ENCODE data around the gene ELP2.
A peak's percentile ranks its signal among the peaks of the same experiment; 100 is the strongest.

ELP2 gene

DNA sequence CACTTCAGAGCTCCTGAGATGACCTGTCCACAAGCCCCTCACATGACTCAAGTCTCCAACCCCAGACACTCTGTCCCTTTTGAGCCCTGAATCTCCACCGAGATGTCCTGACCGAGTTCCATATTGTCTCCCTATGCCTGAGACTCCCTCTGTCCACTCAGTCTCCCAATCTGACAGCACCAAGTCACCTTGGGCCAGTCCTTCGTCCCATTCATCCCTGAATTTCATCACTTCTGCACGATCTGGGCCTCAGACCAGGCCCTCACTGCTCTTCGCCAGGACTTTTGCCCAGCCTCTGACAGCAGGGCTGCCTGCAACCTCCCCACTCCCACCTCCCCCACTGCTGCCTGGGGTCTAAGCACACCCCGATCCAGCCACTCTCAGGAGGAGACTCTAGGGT is 53.3 kb downstream of the ELP2 start:
- H3K27ac ChIP-seq: no peak overlapping the region
- TF ChIP-seq, protein P1, sequence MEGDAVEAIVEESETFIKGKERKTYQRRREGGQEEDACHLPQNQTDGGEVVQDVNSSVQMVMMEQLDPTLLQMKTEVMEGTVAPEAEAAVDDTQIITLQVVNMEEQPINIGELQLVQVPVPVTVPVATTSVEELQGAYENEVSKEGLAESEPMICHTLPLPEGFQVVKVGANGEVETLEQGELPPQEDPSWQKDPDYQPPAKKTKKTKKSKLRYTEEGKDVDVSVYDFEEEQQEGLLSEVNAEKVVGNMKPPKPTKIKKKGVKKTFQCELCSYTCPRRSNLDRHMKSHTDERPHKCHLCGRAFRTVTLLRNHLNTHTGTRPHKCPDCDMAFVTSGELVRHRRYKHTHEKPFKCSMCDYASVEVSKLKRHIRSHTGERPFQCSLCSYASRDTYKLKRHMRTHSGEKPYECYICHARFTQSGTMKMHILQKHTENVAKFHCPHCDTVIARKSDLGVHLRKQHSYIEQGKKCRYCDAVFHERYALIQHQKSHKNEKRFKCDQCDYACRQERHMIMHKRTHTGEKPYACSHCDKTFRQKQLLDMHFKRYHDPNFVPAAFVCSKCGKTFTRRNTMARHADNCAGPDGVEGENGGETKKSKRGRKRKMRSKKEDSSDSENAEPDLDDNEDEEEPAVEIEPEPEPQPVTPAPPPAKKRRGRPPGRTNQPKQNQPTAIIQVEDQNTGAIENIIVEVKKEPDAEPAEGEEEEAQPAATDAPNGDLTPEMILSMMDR (IDR thresholded peaks at IDR 0.05; ENCODE audit: low read depth, low read length): no peak
- no peaks in the 10 kb centered on the region for H3K9me3 ChIP-seq (ENCODE audit: severe bottlenecking)
- no peak for DNase-seq
- H3K36me3 ChIP-seq: no peaks in the 10 kb centered on the region
- H3K27me3 ChIP-seq (ENCODE audit: insufficient read depth, low read depth, severe bottlenecking): no peaks in the 10 kb centered on the region
- H3K4me3 ChIP-seq (ENCODE audit: low read depth, low read length): no peak overlapping the region

DNA sequence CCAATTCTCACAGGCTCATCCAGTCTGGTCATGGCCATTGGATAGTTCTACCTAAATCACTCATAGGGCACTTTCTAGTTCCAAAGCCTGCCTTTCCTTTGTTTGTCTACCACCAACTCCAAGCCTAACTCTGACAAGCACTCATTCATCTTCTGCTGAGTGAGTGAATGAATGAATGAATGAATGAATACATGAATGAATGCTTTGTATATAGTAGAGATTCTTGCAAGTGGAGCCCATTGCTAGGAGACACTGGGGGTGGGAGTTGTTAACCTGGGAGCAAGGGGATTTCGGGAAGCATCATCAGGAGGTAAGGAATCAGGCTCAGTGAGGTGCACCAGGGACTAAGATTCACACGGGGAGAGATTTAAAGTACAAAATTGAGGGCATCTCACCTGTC is 54.3 kb downstream of the ELP2 start:
- no peak overlapping the region for H3K4me3 ChIP-seq (ENCODE audit: low read depth, low read length)
- no peaks in the 10 kb centered on the region for H3K36me3 ChIP-seq
- no peaks in the 10 kb centered on the region for H3K9me3 ChIP-seq (ENCODE audit: severe bottlenecking)
- DNase-seq: no peak
- no peak overlapping the region for H3K27ac ChIP-seq
- no peaks in the 10 kb centered on the region for H3K27me3 ChIP-seq (ENCODE audit: insufficient read depth, low read depth, severe bottlenecking)
- TF ChIP-seq, protein P1 (IDR thresholded peaks at IDR 0.05; ENCODE audit: low read depth, low read length): no peak

DNA sequence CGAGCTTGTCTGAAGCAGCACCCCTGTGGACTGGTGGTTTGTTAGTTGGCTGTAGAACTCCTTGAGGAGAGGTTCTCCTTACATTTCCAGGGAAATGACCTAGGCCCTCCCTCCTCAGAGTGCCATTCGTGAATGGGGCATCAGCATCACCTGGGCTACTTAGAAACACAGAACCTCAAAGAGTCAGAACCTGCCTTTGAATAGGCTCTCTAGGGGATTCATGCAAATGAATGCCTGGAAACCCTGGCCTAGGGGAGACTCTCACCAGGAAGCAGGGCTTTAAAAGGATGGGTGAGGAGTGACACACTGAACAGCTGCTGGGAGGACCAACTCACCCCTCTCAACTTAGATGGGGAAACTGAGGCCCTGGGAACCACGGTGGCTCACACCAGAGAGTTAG is 55.5 kb downstream of the ELP2 start:
- no peaks in the 10 kb centered on the region for H3K36me3 ChIP-seq
- no peak for DNase-seq
- H3K27me3 ChIP-seq (ENCODE audit: insufficient read depth, low read depth, severe bottlenecking): no peaks in the 10 kb centered on the region
- H3K9me3 ChIP-seq (ENCODE audit: severe bottlenecking): no peaks in the 10 kb centered on the region
- TF ChIP-seq, protein P1 (IDR thresholded peaks at IDR 0.05; ENCODE audit: low read depth, low read length): no peak
- H3K4me3 ChIP-seq (ENCODE audit: low read depth, low read length): no peak overlapping the region
- H3K27ac ChIP-seq: no peak overlapping the region

DNA sequence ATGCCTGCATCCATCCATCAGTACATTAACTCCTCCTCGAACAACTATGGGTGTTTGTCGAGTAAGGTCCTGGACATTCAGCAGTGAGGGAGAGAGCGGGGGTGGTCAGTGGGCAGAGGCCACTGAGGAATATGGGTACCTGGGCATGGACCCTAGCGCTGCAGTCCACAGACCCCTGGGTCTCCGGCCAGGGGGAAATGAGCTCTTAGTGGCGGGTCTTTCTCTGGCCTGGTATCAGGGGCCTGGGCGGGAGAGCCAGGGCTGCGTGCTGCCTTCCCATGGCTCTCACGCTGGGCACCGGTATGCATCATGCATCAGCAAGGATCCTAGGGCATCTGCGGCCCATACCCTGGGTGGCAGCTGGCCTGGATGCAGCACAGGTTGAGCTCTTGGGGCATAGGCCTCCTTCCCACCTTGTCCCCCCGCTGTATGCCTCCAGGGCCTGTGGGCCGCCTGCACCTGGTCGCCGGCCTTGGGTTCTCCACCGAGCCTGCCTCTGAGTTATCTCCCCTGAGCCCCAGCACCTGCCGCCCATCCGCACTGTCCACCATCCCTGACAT is 56.3 kb downstream of the ELP2 start:
- no peaks in the 10 kb centered on the region for H3K9me3 ChIP-seq (ENCODE audit: severe bottlenecking)
- no peaks in the 10 kb centered on the region for H3K27me3 ChIP-seq (ENCODE audit: insufficient read depth, low read depth, severe bottlenecking)
- TF ChIP-seq, protein P1 (IDR thresholded peaks at IDR 0.05; ENCODE audit: low read depth, low read length): no peak
- no peak for DNase-seq
- H3K36me3 ChIP-seq: no peaks in the 10 kb centered on the region
- no peak overlapping the region for H3K4me3 ChIP-seq (ENCODE audit: low read depth, low read length)
- no peak overlapping the region for H3K27ac ChIP-seq

DNA sequence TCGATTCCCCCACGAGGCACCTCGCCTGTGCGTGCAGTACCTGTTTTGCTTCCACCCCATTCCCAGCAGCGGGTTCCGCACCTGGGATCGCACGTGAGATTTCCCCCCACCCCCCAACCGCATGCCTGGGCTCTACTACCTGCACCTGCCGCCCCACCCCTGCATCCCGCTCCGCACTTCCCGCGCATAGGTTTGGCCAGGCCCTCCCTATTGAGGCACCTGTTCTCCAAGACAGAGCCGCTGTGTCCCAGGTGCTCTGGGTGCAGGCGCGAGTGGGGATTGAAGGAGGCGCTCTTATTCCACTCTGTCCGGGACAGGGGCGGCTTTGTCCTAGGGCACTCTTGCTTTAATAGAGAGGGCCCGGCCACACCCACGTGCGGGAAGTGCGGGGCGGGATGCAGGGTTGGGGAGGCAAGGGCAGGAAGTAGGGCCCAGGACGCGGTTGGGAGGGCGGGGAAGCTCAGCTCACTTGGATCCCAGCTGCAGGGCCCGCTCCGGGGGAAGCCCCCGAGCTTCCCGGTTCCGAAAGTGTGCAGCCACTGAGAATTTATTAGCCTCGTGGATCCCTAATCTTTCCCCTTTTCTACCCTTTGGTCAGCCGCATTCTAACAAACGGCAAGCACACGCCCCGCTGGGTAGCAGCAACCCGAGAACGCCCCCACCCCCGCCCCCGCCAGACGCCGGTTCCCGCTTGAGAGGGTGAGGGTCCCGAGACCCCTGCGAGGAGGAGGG is 56.9 kb downstream of the ELP2 start:
- H3K4me3 ChIP-seq (ENCODE audit: low read depth, low read length): peak overlapping the region; percentile 44
- no peak for DNase-seq
- TF ChIP-seq, protein P1 (IDR thresholded peaks at IDR 0.05; ENCODE audit: low read depth, low read length): no peak
- no peaks in the 10 kb centered on the region for H3K9me3 ChIP-seq (ENCODE audit: severe bottlenecking)
- H3K27me3 ChIP-seq (ENCODE audit: insufficient read depth, low read depth, severe bottlenecking): no peaks in the 10 kb centered on the region
- no peaks in the 10 kb centered on the region for H3K36me3 ChIP-seq
- H3K27ac ChIP-seq: no peak overlapping the region

Data from WERI-Rb-1 (cell line).